GM19240 (cell line): ENCODE data around the gene ETNPPL.

Source experiments
- DNase-seq: peaks from one replicate; pipeline ENCODE4 v3.0.0; 2011; ENCODE audit warnings: low spot score; ENCODE audit not compliant: insufficient read length

ETNPPL gene

DNA sequence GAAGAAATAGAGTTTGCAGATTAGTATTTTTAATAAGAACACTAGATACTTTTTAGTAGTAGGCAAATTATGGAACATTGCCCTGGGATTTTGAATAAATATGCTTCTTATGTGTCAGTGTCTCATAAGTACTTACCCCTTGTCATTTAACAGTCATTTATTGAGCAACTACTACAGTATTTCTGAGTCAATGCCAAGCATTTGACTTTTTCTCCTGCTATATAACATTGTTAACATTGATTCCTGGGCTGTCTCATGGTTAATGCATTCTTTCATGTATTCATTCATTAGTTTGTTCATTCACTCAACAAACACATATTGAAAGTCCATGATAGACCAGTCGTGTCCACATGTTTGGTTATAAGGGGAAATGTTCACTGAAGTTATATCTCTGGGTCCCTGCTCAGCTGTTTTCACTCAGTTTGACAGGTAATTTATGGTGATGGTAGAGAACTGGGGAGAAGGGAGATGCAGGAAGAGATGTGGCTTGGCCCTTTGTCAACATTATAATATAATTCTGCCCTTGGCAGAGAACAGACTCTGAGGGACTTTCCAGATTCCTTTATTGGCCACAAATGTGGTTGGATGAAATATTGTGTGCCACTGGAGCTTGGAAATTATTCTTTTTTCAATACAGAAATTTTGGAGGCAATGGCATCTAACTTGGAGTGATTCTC lies 62.6 kb downstream of the ETNPPL start:
- no peak for DNase-seq

GRCh38 chr4:108696160-108696559 lies 66.7 kb downstream of the ETNPPL start:
- DNase-seq, result no peak

DNA sequence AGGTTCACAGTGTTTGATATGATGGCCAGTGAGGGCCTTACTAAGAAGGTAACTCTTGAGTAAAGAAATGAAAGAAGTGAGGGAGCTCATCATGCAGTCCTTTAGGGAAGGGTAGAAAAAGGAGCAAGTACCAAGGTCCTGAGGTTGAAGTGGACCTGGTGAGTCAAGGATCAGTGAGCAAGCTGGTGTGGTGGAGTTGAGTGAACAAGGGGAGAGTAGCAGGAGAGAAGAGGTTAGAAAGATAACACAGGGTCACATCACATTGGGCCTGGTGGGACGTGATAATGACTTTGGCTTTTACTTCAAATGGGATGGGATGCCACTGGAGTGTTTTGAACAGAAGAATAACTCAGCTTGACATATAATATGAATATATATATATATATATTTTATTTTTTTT lies 67.8 kb downstream of the ETNPPL start:
- no peak for DNase-seq

- no peak for DNase-seq
Observed at GRCh38 chr4:108694423-108694822, 68.4 kb downstream of the ETNPPL start.

DNA sequence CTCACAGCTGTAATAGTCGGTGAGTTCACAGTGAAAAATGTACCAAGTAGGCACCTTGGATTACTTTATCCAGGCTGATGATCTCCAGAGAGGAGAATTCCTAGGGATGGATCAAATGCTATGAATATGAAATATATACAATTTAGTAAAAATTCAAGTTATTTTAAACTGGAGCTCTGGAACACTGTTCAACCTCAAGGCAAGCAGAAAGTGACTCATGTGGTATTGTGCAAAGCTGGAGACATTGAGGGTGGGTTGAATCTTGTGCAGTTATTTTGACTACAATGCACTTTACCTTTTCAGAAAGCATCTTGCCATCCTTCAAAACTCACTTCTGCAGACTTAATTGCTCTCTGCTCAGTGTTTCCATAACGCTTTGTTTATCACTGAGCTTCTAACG lies 69.0 kb downstream of the ETNPPL start:
- DNase-seq, result no peak

GRCh38 chr4:108693211-108693610 lies 69.6 kb downstream of the ETNPPL start:
- DNase-seq, result no peak
